Liver (tissue), 9 donors: ENCODE results near the gene AFAP1. TPM values are rescaled to one million over a fixed set of nuclear protein-coding genes. Genes with fewer than 3 reads are reported as not detected.

ENCODE experiments used
- DNase-seq: peaks from one replicate; pipeline ENCODE4 v3.0.0-alpha.2; 2017; ENCODE audit warnings: low spot score
- H3K27ac ChIP-seq, 2 donors: one replicate each; pipeline ENCODE4 v1.7.0; 2013; ENCODE audit warnings: inconsistent platforms in 2 of 2, low read length in 2 of 2, control low read depth in 1 of 2, low read depth in 1 of 2, mild to moderate bottlenecking in 1 of 2
- H3K27me3 ChIP-seq, 4 donors: one replicate each; pipeline versions ENCODE4 v1.6.1 to v1.7.0; 2013; ENCODE audit warnings: low read length in 3 of 4, inconsistent platforms in 1 of 4, mild to moderate bottlenecking in 1 of 4, moderate library complexity in 1 of 4; ENCODE audit not compliant: control insufficient read depth in 4 of 4, insufficient read depth in 4 of 4
- H3K36me3 ChIP-seq, 4 donors: one replicate each; pipeline versions ENCODE4 v1.6.1 to v1.7.0; 2013; ENCODE audit warnings: low read length in 3 of 4, mild to moderate bottlenecking in 3 of 4, low read depth in 1 of 4, moderate library complexity in 1 of 4; ENCODE audit not compliant: control insufficient read depth in 4 of 4, insufficient read depth in 3 of 4
- H3K4me1 ChIP-seq, 4 donors: one replicate each; pipeline versions ENCODE4 v1.6.1 to v1.7.0; 2013; ENCODE audit warnings: low read length in 3 of 4, mild to moderate bottlenecking in 3 of 4, moderate library complexity in 1 of 4; ENCODE audit not compliant: control insufficient read depth in 4 of 4, insufficient read depth in 4 of 4
- H3K4me3 ChIP-seq, 3 donors: one replicate each; pipeline versions ENCODE4 v1.6.1 to v1.7.0; 2013; ENCODE audit warnings: low read length in 3 of 3, control low read depth in 1 of 3, low read depth in 1 of 3, mild to moderate bottlenecking in 1 of 3
- H3K9ac ChIP-seq, 2 donors: one replicate each; pipeline ENCODE4 v1.7.0; 2013; ENCODE audit warnings: low read length in 2 of 2, mild to moderate bottlenecking in 2 of 2, moderate library complexity in 2 of 2, control low read depth in 1 of 2, low read depth in 1 of 2
- H3K9me3 ChIP-seq, 4 donors: one replicate each; pipeline versions ENCODE4 v1.6.1 to v1.7.0; 2013; ENCODE audit warnings: low read length in 3 of 4; ENCODE audit not compliant: control insufficient read depth in 4 of 4
- EGR1 ChIP-seq, 2 donors: IDR thresholded peaks; 2 replicates each; pipeline ENCODE4 v1.6.1; 2016 to 2018; ENCODE audit warnings: antibody characterized with exemption in 2 of 2, low read depth in 2 of 2
- FOXA1 ChIP-seq: IDR thresholded peaks from 2 replicates; pipeline ENCODE4 v1.6.1; 2016; ENCODE audit warnings: antibody characterized with exemption
- FOXA2 ChIP-seq: IDR thresholded peaks from 2 replicates; pipeline ENCODE4 v1.6.1; 2016; ENCODE audit warnings: antibody characterized with exemption
- HNF4A ChIP-seq, 2 donors: conservative IDR thresholded peaks; 2 replicates each; pipeline ENCODE4 v1.6.1; 2016; ENCODE audit warnings: antibody characterized with exemption in 2 of 2, mild to moderate bottlenecking in 2 of 2
- HNF4G ChIP-seq: IDR thresholded peaks from 2 replicates; pipeline ENCODE4 v1.6.1; 2016; ENCODE audit warnings: antibody characterized with exemption
- JUND ChIP-seq, 2 donors: IDR thresholded peaks; 2 replicates each; pipeline ENCODE4 v1.6.1; 2016; ENCODE audit warnings: antibody characterized with exemption in 2 of 2
- RAD21 ChIP-seq, 2 donors: IDR thresholded peaks; 2 replicates each; pipeline ENCODE4 v1.6.1; 2016; ENCODE audit warnings: antibody characterized with exemption in 2 of 2, mild to moderate bottlenecking in 2 of 2
- RXRA ChIP-seq, 2 donors: IDR thresholded peaks; 2 replicates each; pipeline ENCODE4 v1.6.1; 2017 to 2018; ENCODE audit warnings: antibody characterized with exemption in 2 of 2, mild to moderate bottlenecking in 1 of 2
- SP1 ChIP-seq: IDR thresholded peaks from 2 replicates; pipeline ENCODE4 v1.6.1; 2018; ENCODE audit warnings: antibody characterized with exemption, mild to moderate bottlenecking
- TAF1 ChIP-seq: conservative IDR thresholded peaks from 2 replicates; pipeline ENCODE4 v1.6.1; 2016; ENCODE audit warnings: antibody characterized with exemption, mild to moderate bottlenecking
- WGBS: extraction: QIAGEN DNeasy Blood & Tissue Kit; methylation state at CpG from one replicate; pipeline ENCODE4 v1.1.7; 2013; 5-methylcytosine and 5-hydroxymethylcytosine counted together
- polyA plus RNA-seq, 2 donors: library from polyadenylated mRNA; stranded (reverse) in 1 of 2; unstranded in 1 of 2; fragments of 200-250 nt in 1 of 2; fragments of >200 nt in 1 of 2; fragmentation: Nextera tagmentation in 1 of 2; extraction: Ambion mirVana in 1 of 2; gene quantifications; one replicate each; pipeline versions ENCODE4 v1.2.1 to v1.2.3, GENCODE V29; 2013 to 2015
- total RNA-seq, 2 donors: library from RNA; depleted of rRNA; stranded (reverse); fragments of >200 nt; gene quantifications; one replicate each; pipeline ENCODE4 v1.2.3, GENCODE V29; 2014
- TF ChIP-seq, protein P1 (sequence below): IDR thresholded peaks from 2 replicates; pipeline ENCODE4 v1.6.1; 2016; ENCODE audit warnings: antibody characterized with exemption
- TF ChIP-seq, protein P2 (sequence below): IDR thresholded peaks from 2 replicates; pipeline ENCODE4 v1.6.1; 2016; ENCODE audit warnings: antibody characterized with exemption
- TF ChIP-seq, protein P3 (sequence below): fragments of 150-350 bp; IDR thresholded peaks from 2 replicates; pipeline ENCODE4 v1.5.1; 2017; ENCODE audit warnings: improper control_type of control experiment, low read depth, low read length; ENCODE audit not compliant: missing input control
- donor health status: healthy.
- donor health status: healthy.
- donor health status: healthy.
- donor health status: healthy.
- donor health status: healthy.

AFAP1 gene
- total and polyA plus RNA-seq, 4 donors = 0.40 to 3.2 (median 1.6) TPM

DNA sequence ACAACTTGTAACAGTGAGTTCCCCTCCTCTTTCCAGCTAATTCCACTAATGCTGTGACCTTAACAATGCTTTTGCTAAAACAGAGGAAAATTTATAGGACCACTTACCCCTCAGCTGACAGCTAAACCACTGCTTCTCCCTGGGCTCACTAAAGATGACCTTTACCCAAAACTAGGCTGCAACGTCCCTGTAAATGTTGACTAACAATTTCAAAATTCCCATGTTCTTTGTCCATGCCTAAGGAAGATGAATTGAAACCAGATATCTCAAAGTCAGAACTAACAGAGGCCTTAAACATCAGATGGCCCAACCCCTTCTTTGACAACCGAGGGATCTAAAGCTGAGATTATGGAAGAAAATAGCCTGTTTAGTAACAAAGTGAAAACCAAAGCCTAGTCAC lies 32.5 kb downstream of the AFAP1 start:
- no peak for DNase-seq
- H3K36me3 ChIP-seq = no peaks in the 10 kb centered on the region
- H3K9me3 ChIP-seq = no peaks in the 10 kb centered on the region
- H3K9ac ChIP-seq = no peak overlapping the region
- H3K4me3 ChIP-seq = no peak overlapping the region
- H3K27me3 ChIP-seq = no peaks in the 10 kb centered on the region
- 43% methylated on average over 2 of the region's 2 CpGs for WGBS
- H3K4me1 ChIP-seq = no peaks in the 10 kb centered on the region
- no peak for TF ChIP-seq TAF1
- TF ChIP-seq, protein P1, sequence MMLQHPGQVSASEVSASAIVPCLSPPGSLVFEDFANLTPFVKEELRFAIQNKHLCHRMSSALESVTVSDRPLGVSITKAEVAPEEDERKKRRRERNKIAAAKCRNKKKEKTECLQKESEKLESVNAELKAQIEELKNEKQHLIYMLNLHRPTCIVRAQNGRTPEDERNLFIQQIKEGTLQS = no peak
- H3K27ac ChIP-seq = no peak overlapping the region

DNA sequence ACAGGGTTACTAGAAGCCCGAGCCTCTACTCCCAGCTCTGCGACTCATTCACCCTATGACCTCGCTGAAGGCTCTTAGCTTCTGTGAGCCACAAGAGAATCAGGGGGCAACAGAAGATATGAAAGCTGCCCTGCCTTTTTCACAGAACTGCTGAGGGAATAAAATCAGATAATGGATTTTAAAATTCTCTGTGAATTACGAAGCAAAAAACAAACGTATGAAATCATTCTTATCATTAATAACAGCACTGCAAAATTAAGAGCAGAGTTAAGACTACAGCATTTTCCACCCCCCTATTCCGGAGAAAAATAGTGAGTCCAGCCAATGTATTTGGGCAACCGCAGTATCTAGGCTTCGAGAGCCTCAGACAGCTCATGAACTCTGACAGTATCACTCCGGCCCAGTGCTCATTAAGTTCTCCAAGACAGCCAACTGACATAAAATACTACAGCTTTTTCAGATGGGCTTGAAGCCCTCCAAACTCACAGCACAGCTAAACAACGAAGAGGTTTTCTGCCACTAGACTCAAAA lies 33.4 kb downstream of the AFAP1 start:
- Histone ChIP-seq H3K9me3 (no peaks in the 10 kb centered on the region), H3K27ac (no peak overlapping the region), H3K4me1 (no peaks in the 10 kb centered on the region), H3K27me3 (no peaks in the 10 kb centered on the region), H3K9ac (no peak overlapping the region), H3K36me3 (no peaks in the 10 kb centered on the region), H3K4me3 (no peak overlapping the region)
- DNase-seq = no peak
- TF ChIP-seq FOXA1 (no peak), RXRA (IDR thresholded peaks at IDR 0.05) (no peak)
- TF ChIP-seq, protein P2, sequence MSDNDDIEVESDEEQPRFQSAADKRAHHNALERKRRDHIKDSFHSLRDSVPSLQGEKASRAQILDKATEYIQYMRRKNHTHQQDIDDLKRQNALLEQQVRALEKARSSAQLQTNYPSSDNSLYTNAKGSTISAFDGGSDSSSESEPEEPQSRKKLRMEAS = no peak
- 81% methylated on average over 10 of the region's 10 CpGs for WGBS

DNA sequence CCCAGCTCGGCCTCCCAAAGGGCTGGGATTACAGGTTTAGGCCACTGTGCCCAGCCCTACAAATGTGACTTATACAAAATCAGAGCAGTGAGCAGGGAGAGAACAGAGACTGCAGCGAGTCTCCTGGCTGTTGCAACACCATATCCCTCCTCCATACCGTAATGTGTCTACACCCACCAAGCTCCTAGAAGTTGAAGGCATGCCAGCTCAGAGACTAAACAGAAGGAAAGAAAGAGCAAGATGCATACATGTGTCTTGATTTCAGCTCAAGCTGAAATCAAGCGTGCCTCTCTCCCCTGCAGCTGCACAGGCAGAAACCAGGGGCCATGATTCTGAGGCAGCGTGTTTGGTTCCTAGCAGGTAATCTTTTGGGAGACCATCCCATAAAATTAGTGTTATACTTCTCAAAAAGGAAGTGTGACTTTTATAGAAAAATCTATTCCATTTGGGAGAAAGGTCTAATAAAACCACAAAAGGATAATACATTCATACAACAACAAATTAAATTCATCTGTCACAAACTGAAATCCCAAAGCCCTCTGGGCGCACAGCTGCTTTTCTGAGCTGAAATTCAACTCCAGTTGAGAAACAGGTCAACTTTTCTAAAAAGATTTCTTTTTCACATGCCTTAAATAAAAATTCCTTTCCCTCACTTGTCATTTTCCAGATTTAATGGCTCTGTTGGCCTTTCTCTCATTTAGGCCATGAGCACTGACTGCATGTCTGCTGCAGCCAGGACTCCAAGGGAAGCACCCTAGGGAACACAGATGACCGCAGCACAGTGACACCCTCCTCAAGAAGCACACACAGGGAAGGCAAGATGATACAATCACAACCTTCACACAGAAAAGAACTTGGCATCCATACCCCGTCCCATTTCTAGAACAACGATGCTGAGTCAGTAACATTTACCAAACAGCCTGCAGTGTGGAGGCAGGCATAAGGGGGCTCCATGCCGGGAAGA lies 34.4 kb downstream of the AFAP1 start:
- Histone ChIP-seq H3K9me3 (no peaks in the 10 kb centered on the region), H3K4me1 (no peaks in the 10 kb centered on the region), H3K27ac (no peak overlapping the region), H3K9ac (no peak overlapping the region), H3K36me3 (no peaks in the 10 kb centered on the region), H3K27me3 (no peaks in the 10 kb centered on the region), H3K4me3 (no peak overlapping the region)
- no peak for TF ChIP-seq HNF4G
- TF ChIP-seq TAF1 = no peak
- TF ChIP-seq RAD21 (IDR thresholded peaks at IDR 0.05) = no peak
- no peak for TF ChIP-seq SP1
- TF ChIP-seq HNF4A (conservative IDR thresholded peaks at IDR 0.05) = no peak
- TF ChIP-seq, protein P3, sequence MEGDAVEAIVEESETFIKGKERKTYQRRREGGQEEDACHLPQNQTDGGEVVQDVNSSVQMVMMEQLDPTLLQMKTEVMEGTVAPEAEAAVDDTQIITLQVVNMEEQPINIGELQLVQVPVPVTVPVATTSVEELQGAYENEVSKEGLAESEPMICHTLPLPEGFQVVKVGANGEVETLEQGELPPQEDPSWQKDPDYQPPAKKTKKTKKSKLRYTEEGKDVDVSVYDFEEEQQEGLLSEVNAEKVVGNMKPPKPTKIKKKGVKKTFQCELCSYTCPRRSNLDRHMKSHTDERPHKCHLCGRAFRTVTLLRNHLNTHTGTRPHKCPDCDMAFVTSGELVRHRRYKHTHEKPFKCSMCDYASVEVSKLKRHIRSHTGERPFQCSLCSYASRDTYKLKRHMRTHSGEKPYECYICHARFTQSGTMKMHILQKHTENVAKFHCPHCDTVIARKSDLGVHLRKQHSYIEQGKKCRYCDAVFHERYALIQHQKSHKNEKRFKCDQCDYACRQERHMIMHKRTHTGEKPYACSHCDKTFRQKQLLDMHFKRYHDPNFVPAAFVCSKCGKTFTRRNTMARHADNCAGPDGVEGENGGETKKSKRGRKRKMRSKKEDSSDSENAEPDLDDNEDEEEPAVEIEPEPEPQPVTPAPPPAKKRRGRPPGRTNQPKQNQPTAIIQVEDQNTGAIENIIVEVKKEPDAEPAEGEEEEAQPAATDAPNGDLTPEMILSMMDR = no peak
- TF ChIP-seq RXRA (IDR thresholded peaks at IDR 0.05) = no peak
- no peak for TF ChIP-seq FOXA2
- TF ChIP-seq JUND (IDR thresholded peaks at IDR 0.05) = no peak
- TF ChIP-seq, protein P1 = no peak
- no peak for TF ChIP-seq EGR1 (IDR thresholded peaks at IDR 0.05; ENCODE audit: low read depth in 2 of 2)
- 86% methylated on average over 10 of the region's 10 CpGs for WGBS
- no peak for DNase-seq
